Neuronal stem cell (in vitro differentiated cells): ENCODE results near the gene ZDHHC22.

Experiments used
- DNase-seq: peaks from one replicate; pipeline ENCODE4 v3.0.0-alpha.2; 2013; ENCODE audit warnings: low spot score
- H2AFZ ChIP-seq: one replicate; pipeline ENCODE4 v1.6.1; 2013; ENCODE audit warnings: mild to moderate bottlenecking, low read length, inconsistent platforms
- H2AK5ac ChIP-seq: 2 replicates; pipeline ENCODE4 v1.6.1; 2013; ENCODE audit warnings: low read depth, mild to moderate bottlenecking, inconsistent platforms, low read length, moderate library complexity, mixed read lengths
- H2BK120ac ChIP-seq: 2 replicates; pipeline ENCODE4 v1.6.1; 2013; ENCODE audit warnings: low read depth, mild to moderate bottlenecking, inconsistent platforms, low read length, moderate library complexity, mixed read lengths
- H2BK12ac ChIP-seq: one replicate; pipeline ENCODE4 v1.6.1; 2013; ENCODE audit warnings: low read length, inconsistent platforms
- H2BK15ac ChIP-seq: 2 replicates; pipeline ENCODE4 v1.6.1; 2013; ENCODE audit warnings: mild to moderate bottlenecking, low read length, inconsistent platforms, mixed read lengths
- H2BK5ac ChIP-seq: one replicate; pipeline ENCODE4 v1.6.1; 2013; ENCODE audit warnings: inconsistent platforms, mild to moderate bottlenecking, low read length, moderate library complexity
- H3K14ac ChIP-seq: one replicate; pipeline ENCODE4 v1.6.1; 2013; ENCODE audit warnings: low read length, inconsistent platforms
- H3K18ac ChIP-seq: 2 replicates; pipeline ENCODE4 v1.6.1; 2013; ENCODE audit warnings: low read length, inconsistent platforms
- H3K23ac ChIP-seq: 2 replicates; pipeline ENCODE4 v1.6.1; 2013; ENCODE audit warnings: low read depth, mild to moderate bottlenecking, mixed read lengths, low read length, inconsistent platforms; ENCODE audit not compliant: poor library complexity
- H3K27ac ChIP-seq: replicated peaks from 3 replicates; pipeline ENCODE4 v1.5.1; 2013; ENCODE audit warnings: low read length, inconsistent platforms
- H3K27me3 ChIP-seq, 3 experiments: 2 replicates each; pipeline ENCODE4 v1.6.1; 2013; ENCODE audit warnings: low read length in 3 of 3, mild to moderate bottlenecking in 2 of 3, inconsistent platforms in 1 of 3, low read depth in 1 of 3, mixed read lengths in 1 of 3, moderate library complexity in 1 of 3; ENCODE audit not compliant: control insufficient read depth in 3 of 3, insufficient read depth in 3 of 3
- H3K36me3 ChIP-seq, 2 donors: replicated peaks in 1 of 2; 2 replicates each; pipeline ENCODE4 v1.6.1; 2013; ENCODE audit warnings: low read length in 2 of 2; ENCODE audit not compliant: control insufficient read depth in 2 of 2, insufficient read depth in 2 of 2
- H3K4ac ChIP-seq: 2 replicates; pipeline ENCODE4 v1.6.1; 2013; ENCODE audit warnings: inconsistent platforms, mild to moderate bottlenecking, low read length, moderate library complexity
- H3K4me1 ChIP-seq, 2 donors: 1 replicate in 1 of 2; 2 replicates in 1 of 2; pipeline ENCODE4 v1.6.1; 2013; ENCODE audit warnings: low read length in 2 of 2, low read depth in 1 of 2; ENCODE audit not compliant: control insufficient read depth in 2 of 2, insufficient read depth in 1 of 2
- H3K4me2 ChIP-seq: one replicate; pipeline ENCODE4 v1.6.1; 2013; ENCODE audit warnings: mild to moderate bottlenecking, low read length, inconsistent platforms; ENCODE audit not compliant: insufficient read depth, poor library complexity, severe bottlenecking
- H3K4me3 ChIP-seq, 2 donors: 2 replicates each; pipeline ENCODE4 v1.5.1; 2013; ENCODE audit warnings: low read length in 2 of 2, mild to moderate bottlenecking in 2 of 2, inconsistent platforms in 1 of 2, moderate library complexity in 1 of 2
- H3K79me1 ChIP-seq: one replicate; pipeline ENCODE4 v1.6.1; 2013; ENCODE audit warnings: low read depth, mild to moderate bottlenecking, inconsistent platforms, low read length, moderate library complexity
- H3K9ac ChIP-seq: one replicate; pipeline ENCODE4 v1.6.1; 2013; ENCODE audit warnings: mild to moderate bottlenecking, low read depth, low read length, inconsistent platforms; ENCODE audit not compliant: poor library complexity
- H3K9me3 ChIP-seq, 2 donors: replicated peaks in 1 of 2; 2 replicates each; pipeline versions ENCODE3 to v1.6.1; 2013; ENCODE audit warnings: low read length in 2 of 2, mild to moderate bottlenecking in 2 of 2, inconsistent platforms in 1 of 2, low read depth in 1 of 2, mixed read lengths in 1 of 2, moderate library complexity in 1 of 2; ENCODE audit not compliant: control insufficient read depth in 2 of 2, insufficient read depth in 1 of 2
- H4K8ac ChIP-seq: one replicate; pipeline ENCODE4 v1.6.1; 2013; ENCODE audit warnings: low read depth, mild to moderate bottlenecking, inconsistent platforms, low read length, moderate library complexity
- H4K91ac ChIP-seq: one replicate; pipeline ENCODE4 v1.6.1; 2013; ENCODE audit warnings: low read length, low read depth, mild to moderate bottlenecking, inconsistent platforms; ENCODE audit not compliant: poor library complexity
- WGBS, 2 donors: extraction: QIAGEN DNeasy Blood & Tissue Kit; methylation state at CpG; one replicate each; pipeline ENCODE4 v1.1.7; 2013; ENCODE audit warnings: missing lambda C conversion rate in 2 of 2, mixed read lengths in 1 of 2; ENCODE audit not compliant: insufficient read length in 2 of 2, insufficient replicate concordance in 1 of 2; ENCODE audit errors: extremely low coverage in 2 of 2; 5-methylcytosine and 5-hydroxymethylcytosine counted together

ZDHHC22 gene

GRCh38 chr14:77181603-77182437 is 40.2 kb upstream of the ZDHHC22 start, which contains the start of gene TMEM63C:
TMEM63C (plus strand) TSS chr14:77181798; CDS start chr14:77218814, 37,016 bp downstream.
- peak within 1 kb of the TSS; percentile 72 for H3K18ac ChIP-seq
- peak within 1 kb of the TSS; percentile 76 for H2AK5ac ChIP-seq
- H3K4ac ChIP-seq: peak within 1 kb of the TSS; percentile 23
- H3K4me3 ChIP-seq: peak within 1 kb of the TSS; percentile 47 to 82
- H3K14ac ChIP-seq: peak within 1 kb of the TSS; percentile 41
- H4K8ac ChIP-seq: no peak within 1 kb of the TSS
- peak within 1 kb of the TSS; percentile 93 for H3K4me2 ChIP-seq
- H3K9me3 ChIP-seq: no peaks in the 10 kb centered on the region
- H3K27me3 ChIP-seq: peaks cover 0 to 26% (median 0%) of the 10 kb centered on the region in 3 experiments
- peak within 1 kb of the TSS; percentile 70 for H2BK5ac ChIP-seq
- peak; percentile 85 for DNase-seq
- peak within 1 kb of the TSS; percentile 85 for H3K9ac ChIP-seq
- H2BK12ac ChIP-seq: peak within 1 kb of the TSS; percentile 67
- H3K79me1 ChIP-seq: no peaks in the 10 kb centered on the region
- H2BK15ac ChIP-seq: peak within 1 kb of the TSS; percentile 25
- H3K4me1 ChIP-seq: peaks cover 4 to 13% of the 10 kb centered on the region in 2 donors
- no peaks in the 10 kb centered on the region for H3K36me3 ChIP-seq
- H2AFZ ChIP-seq: peak within 1 kb of the TSS; percentile 93
- WGBS, 2 donors: no CpG with 5 or more reads among the region's 46 CpGs
- no peak within 1 kb of the TSS for H4K91ac ChIP-seq
- H3K27ac ChIP-seq: no peak within 1 kb of the TSS
- peak within 1 kb of the TSS; percentile 81 for H3K23ac ChIP-seq
- H2BK120ac ChIP-seq: no peak within 1 kb of the TSS

GRCh38 chr14:77180726-77181602 is 39.4 kb upstream of the ZDHHC22 start:
- Histone ChIP-seq H3K9me3 (no peaks in the 10 kb centered on the region), H3K27me3 (peaks cover 0 to 34% (median 0%) of the 10 kb centered on the region in 3 experiments), H2BK15ac (peak overlapping the region; percentile 25), H3K4ac (no peak overlapping the region), H4K8ac (no peak overlapping the region), H2AFZ (peak overlapping the region; percentile 93), H3K27ac (no peak overlapping the region), H3K79me1 (no peaks in the 10 kb centered on the region), H2AK5ac (peak overlapping the region; percentile 76), H3K23ac (no peak overlapping the region), H3K4me1 (peaks cover 4 to 9% of the 10 kb centered on the region in 2 donors), H2BK120ac (no peak overlapping the region), H3K4me2 (peak overlapping the region; percentile 93), H4K91ac (no peak overlapping the region), H3K14ac (no peak overlapping the region), H2BK12ac (peak overlapping the region; percentile 67), H3K4me3 (no peak overlapping the region), H3K36me3 (no peaks in the 10 kb centered on the region), H3K18ac (peak overlapping the region; percentile 60), H3K9ac (no peak overlapping the region), H2BK5ac (no peak overlapping the region)
- no peak for DNase-seq
- WGBS, 2 donors: no CpG with 5 or more reads among the region's 12 CpGs

- H2BK12ac ChIP-seq: no peak overlapping the region
- H4K91ac ChIP-seq: no peak overlapping the region
- no peak overlapping the region for H3K4me2 ChIP-seq
- no peaks in the 10 kb centered on the region for H3K36me3 ChIP-seq
- no peak overlapping the region for H2BK120ac ChIP-seq
- no peak overlapping the region for H3K4ac ChIP-seq
- H2BK15ac ChIP-seq: no peak overlapping the region
- no peaks in the 10 kb centered on the region for H3K79me1 ChIP-seq
- H2AK5ac ChIP-seq: no peak overlapping the region
- no peak for DNase-seq
- H3K4me1 ChIP-seq: peaks cover 4 to 9% of the 10 kb centered on the region in 2 donors
- no peak overlapping the region for H3K18ac ChIP-seq
- no peak overlapping the region for H2AFZ ChIP-seq
- H3K27me3 ChIP-seq: peaks cover 0 to 24% (median 0%) of the 10 kb centered on the region in 3 experiments
- no peak overlapping the region for H3K14ac ChIP-seq
- WGBS, 2 donors: no CpG with 5 or more reads among the region's 3 CpGs
- H3K9ac ChIP-seq: no peak overlapping the region
- H3K9me3 ChIP-seq: no peaks in the 10 kb centered on the region
- H3K23ac ChIP-seq: no peak overlapping the region
- no peak overlapping the region for H3K4me3 ChIP-seq
- no peak overlapping the region for H3K27ac ChIP-seq
- no peak overlapping the region for H4K8ac ChIP-seq
- no peak overlapping the region for H2BK5ac ChIP-seq
These were observed 37.1 kb upstream of the ZDHHC22 start for GRCh38 chr14:77178656-77179055.
